HCT116 (cell line): ENCODE results near the gene SCN2A. TPM values are rescaled to one million over a fixed set of nuclear protein-coding genes. Genes with fewer than 3 reads are reported as not detected.

Source experiments
- ATAC-seq: fragments of 200-7000 bp; cut with Tn5 transposase; 2 replicates; pipeline ENCODE4 v1.9.1; 2020; ENCODE audit warnings: mild to moderate bottlenecking, moderate library complexity
- BruUV-seq: library from RNA; stranded (reverse); fragments of 400-500 nt; replicated peaks from 2 replicates; lab custom pipeline; 2021; lab: Mats Ljungman, UMichigan
- CTCF ChIA-PET: fragments of 300-600 bp; sonication (Branson Sonifier 250); formaldehyde crosslinking; loops from one replicate; lab custom pipeline; 2021; ENCODE audit warnings: antibody characterized with exemption; lab: Charles Lee
- POLR2A ChIA-PET: fragments of 300-600, 350-600 bp; sonication (Branson Sonifier 250); formaldehyde crosslinking; loops from one replicate; lab custom pipeline; 2021; ENCODE audit warnings: antibody characterized with exemption; lab: Charles Lee
- RAD21 ChIA-PET, 2 experiments: fragments of 300-600 bp; sonication (Branson Sonifier 250); formaldehyde crosslinking; loops; one replicate each; lab custom pipeline; 2023; ENCODE audit warnings: low total read pairs in 2 of 2; ENCODE audit not compliant: uncharacterized antibody in 2 of 2, unreplicated experiment in 2 of 2, low non-redundant PET in 1 of 2; lab: Charles Lee
- DNase-seq: peaks from one replicate; pipeline ENCODE4 v3.0.0-alpha.2; 2010; ENCODE audit warnings: low read depth, low spot score
- H2AFZ ChIP-seq: fragments of 200-600 bp; shearing (Covaris generic), sonication (generic); 2 replicates; pipeline ENCODE4 v1.6.1; 2017; ENCODE audit warnings: low read depth, mixed run types, mixed read lengths, antibody characterized with exemption, low read length; ENCODE audit not compliant: poor library complexity, severe bottlenecking
- H3K27ac ChIP-seq: 2 replicates; pipeline ENCODE4 v1.5.1; 2012; ENCODE audit warnings: low read depth, low read length
- H3K27me3 ChIP-seq: fragments of 200-600 bp; sonication (generic); 2 replicates; pipeline ENCODE4 v1.6.1; 2016; ENCODE audit warnings: mixed run types, low read length, mixed read lengths; ENCODE audit not compliant: insufficient read depth
- H3K36me3 ChIP-seq, 2 experiments: fragments of 200-500 bp in 1 of 2; fragments of 200-600 bp in 1 of 2; sonication (Bioruptor generic) in 1 of 2; sonication (generic) in 1 of 2; 2 replicates each; pipeline versions ENCODE4 v1.5.1 to v1.6.1; 2014 to 2016; ENCODE audit warnings: low read length in 2 of 2, inconsistent platforms in 1 of 2, mixed read lengths in 1 of 2, mixed run types in 1 of 2; ENCODE audit not compliant: insufficient read depth in 2 of 2, control insufficient read depth in 1 of 2
- H3K4me1 ChIP-seq, 2 experiments: fragments of 200-600 bp in 1 of 2; sonication (generic) in 1 of 2; 2 replicates each; pipeline versions ENCODE4 v1.5.1 to v1.6.1; 2012 to 2017; ENCODE audit warnings: low read length in 2 of 2, inconsistent platforms in 1 of 2, mild to moderate bottlenecking in 1 of 2, mixed read lengths in 1 of 2, mixed run types in 1 of 2, moderate library complexity in 1 of 2; ENCODE audit not compliant: insufficient read depth in 2 of 2, control insufficient read depth in 1 of 2
- H3K4me2 ChIP-seq: fragments of 200-600 bp; sonication (generic); 2 replicates; pipeline ENCODE4 v1.6.1; 2017; ENCODE audit warnings: mixed run types, low read length, mixed read lengths
- H3K4me3 ChIP-seq, 2 experiments: fragments of 200-600 bp in 1 of 2; sonication (generic) in 1 of 2; replicated peaks in 1 of 2; 2 replicates each; pipeline ENCODE4 v1.5.1; 2011 to 2016; ENCODE audit warnings: low read length in 2 of 2, control low read depth in 1 of 2, low read depth in 1 of 2, mild to moderate bottlenecking in 1 of 2, mixed read lengths in 1 of 2, mixed run types in 1 of 2
- H3K79me2 ChIP-seq: fragments of 200-600 bp; sonication (generic); 2 replicates; pipeline ENCODE4 v1.6.1; 2017; ENCODE audit warnings: mild to moderate bottlenecking, mixed run types, low read length, moderate library complexity, mixed read lengths; ENCODE audit not compliant: insufficient read depth
- H3K9ac ChIP-seq: fragments of 200-600 bp; sonication (generic); 2 replicates; pipeline ENCODE4 v1.6.1; 2016; ENCODE audit warnings: low read length, mixed read lengths
- H3K9me2 ChIP-seq: fragments of 200-600 bp; sonication (generic), shearing (Covaris generic); 2 replicates; pipeline ENCODE4 v1.6.1; 2017; ENCODE audit warnings: mixed run types, mild to moderate bottlenecking, moderate library complexity; ENCODE audit not compliant: insufficient read depth
- H3K9me3 ChIP-seq, 2 experiments: fragments of 200-500 bp in 1 of 2; fragments of 200-600 bp in 1 of 2; sonication (Bioruptor generic) in 1 of 2; sonication (generic) in 1 of 2; 2 replicates each; pipeline ENCODE4 v1.6.1; 2014 to 2017; ENCODE audit warnings: low read length in 2 of 2, mixed read lengths in 2 of 2, inconsistent platforms in 1 of 2, low read depth in 1 of 2, mild to moderate bottlenecking in 1 of 2, mixed run types in 1 of 2, moderate library complexity in 1 of 2; ENCODE audit not compliant: control insufficient read depth in 1 of 2, insufficient read depth in 1 of 2
- H4K20me1 ChIP-seq: fragments of 200-600 bp; sonication (generic), shearing (Covaris generic); 2 replicates; pipeline ENCODE4 v1.6.1; 2017; ENCODE audit warnings: mixed run types, mild to moderate bottlenecking, moderate library complexity; ENCODE audit not compliant: insufficient read depth
- ATF3 ChIP-seq: IDR thresholded peaks from 2 replicates; pipeline ENCODE4 v1.6.1; 2012
- CBX3 ChIP-seq: IDR thresholded peaks from 2 replicates; pipeline ENCODE4 v1.6.1; 2012; ENCODE audit warnings: low read depth
- CEBPB ChIP-seq: IDR thresholded peaks from 2 replicates; pipeline ENCODE4 v1.6.1; 2012; ENCODE audit warnings: low read depth
- CTCF ChIP-seq, 3 experiments: fragments of 200-600 bp in 1 of 3; sonication (generic) in 1 of 3; IDR thresholded peaks in 2 of 3; conservative IDR thresholded peaks in 1 of 3; 2 replicates each; pipeline ENCODE4 v1.5.1; 2012 to 2017; ENCODE audit warnings: low read depth in 2 of 3, low read length in 2 of 3, antibody characterized with exemption in 1 of 3, borderline replicate concordance in 1 of 3, control low read depth in 1 of 3, mild to moderate bottlenecking in 1 of 3, mixed read lengths in 1 of 3, mixed run types in 1 of 3, moderate library complexity in 1 of 3; ENCODE audit not compliant: insufficient read depth in 1 of 3
- EGR1 ChIP-seq: IDR thresholded peaks from 2 replicates; pipeline ENCODE4 v1.6.1; 2012; ENCODE audit warnings: low read depth
- ELF1 ChIP-seq: IDR thresholded peaks from 2 replicates; pipeline ENCODE4 v1.6.1; 2012; ENCODE audit warnings: low read depth, borderline replicate concordance
- EZH2 ChIP-seq: fragments of 200-600 bp; sonication (generic); IDR thresholded peaks from 2 replicates; pipeline ENCODE4 v1.6.1; 2017; ENCODE audit warnings: antibody characterized with exemption, mixed run types
- EZH2phosphoT487 ChIP-seq: fragments of 200-600 bp; IDR thresholded peaks from 2 replicates; pipeline ENCODE4 v1.6.1; 2018; ENCODE audit warnings: antibody characterized with exemption, borderline replicate concordance
- POLR2A ChIP-seq: IDR thresholded peaks from 2 replicates; pipeline ENCODE4 v1.7.0; 2011; ENCODE audit warnings: borderline replicate concordance; ENCODE audit not compliant: insufficient read depth, insufficient read length; ENCODE audit errors: extremely low read depth
- POLR2AphosphoS5 ChIP-seq: IDR thresholded peaks from 2 replicates; pipeline ENCODE4 v1.6.1; 2011; ENCODE audit warnings: mild to moderate bottlenecking, low read depth, low read length, moderate library complexity
- RAD21 ChIP-seq: IDR thresholded peaks from 2 replicates; pipeline ENCODE4 v1.6.1; 2012; ENCODE audit warnings: low read depth, mild to moderate bottlenecking
- TCF7L2 ChIP-seq: IDR thresholded peaks from 2 replicates; pipeline ENCODE4 v1.7.0; 2011; ENCODE audit warnings: borderline replicate concordance, inconsistent platforms; ENCODE audit not compliant: insufficient read depth, insufficient read length; ENCODE audit errors: extremely low read depth
- YY1 ChIP-seq: IDR thresholded peaks from 2 replicates; pipeline ENCODE4 v1.6.1; 2011; ENCODE audit warnings: low read length, low read depth, moderate library complexity, mild to moderate bottlenecking; ENCODE audit not compliant: insufficient replicate concordance; ENCODE audit errors: extremely low read depth
- ZBTB33 ChIP-seq: IDR thresholded peaks from 2 replicates; pipeline ENCODE4 v1.6.1; 2011; ENCODE audit warnings: mild to moderate bottlenecking, low read length, moderate library complexity; ENCODE audit not compliant: insufficient replicate concordance; ENCODE audit errors: extremely low read depth
- ZFX ChIP-seq: fragments of 450-650 bp; IDR thresholded peaks from 2 replicates; pipeline ENCODE4 v1.6.1; 2017
- ZNF274 ChIP-seq: fragments of 200-500 bp; sonication (Bioruptor generic); IDR thresholded peaks from 2 replicates; pipeline ENCODE4 v1.6.1; 2014; ENCODE audit warnings: mild to moderate bottlenecking, low read depth, low read length, inconsistent platforms
- intact Hi-C: fragments of 100-400 bp; cut with micrococcal nuclease; formaldehyde crosslinking; loops from 2 replicates; pipeline ENCODE4 v1.10.0; 2022
- total RNA-seq: library from RNA; stranded (reverse); gene quantifications from one replicate; pipeline ENCODE4 v1.2.1, GENCODE V29; 2021; ENCODE audit not compliant: unreplicated experiment

The SCN2A gene
- total RNA-seq, 1 experiment from 2014 or later: 0.25 TPM

- no peak for TF ChIP-seq CBX3
- TF ChIP-seq POLR2AphosphoS5: no peak
- no peak for TF ChIP-seq EZH2
- TF ChIP-seq TCF7L2: no peak
- no peak for TF ChIP-seq EZH2phosphoT487
- no peak for TF ChIP-seq ZFX
- no peak for TF ChIP-seq CTCF (IDR thresholded peaks at IDR 0.05 in 2 of 3, conservative IDR thresholded peaks at IDR 0.05 in 1 of 3; ENCODE audit: borderline replicate concordance in 1 of 3, insufficient read depth in 1 of 3, low read depth in 2 of 3, low read length in 2 of 3)
Measured at GRCh38 chr2:165435611-165436010, 196.4 kb downstream of the SCN2A start (continued).

- no peak overlapping the region for H3K4me2 ChIP-seq
- no peaks in the 10 kb centered on the region for H3K36me3 ChIP-seq
- no peaks in the 10 kb centered on the region for H3K9me3 ChIP-seq
- no peaks in the 10 kb centered on the region for H4K20me1 ChIP-seq
- no peaks in the 10 kb centered on the region for H3K79me2 ChIP-seq
- no peak for DNase-seq
- intact Hi-C loops: no loop called here
- no peak overlapping the region for H3K9ac ChIP-seq
- no peaks in the 10 kb centered on the region for H3K4me1 ChIP-seq
- RAD21 ChIA-PET: no interaction called here
- H3K27me3 ChIP-seq: no peaks in the 10 kb centered on the region
- H3K27ac ChIP-seq: no peak overlapping the region
- CTCF ChIA-PET: no interaction called here
- POLR2A ChIA-PET: no interaction called here
- no peak for ATAC-seq
- BruUV-seq: no TSS peak
- no peak overlapping the region for H3K4me3 ChIP-seq
- no peaks in the 10 kb centered on the region for H3K9me2 ChIP-seq
- H2AFZ ChIP-seq: no peak overlapping the region
- TF ChIP-seq ZNF274 (no peak), CBX3 (no peak), ZBTB33 (no peak), ELF1 (no peak), ATF3 (no peak), CTCF (IDR thresholded peaks at IDR 0.05 in 2 of 3, conservative IDR thresholded peaks at IDR 0.05 in 1 of 3; ENCODE audit: borderline replicate concordance in 1 of 3, insufficient read depth in 1 of 3, low read depth in 2 of 3, low read length in 2 of 3) (no peak), YY1 (no peak), EGR1 (no peak), TCF7L2 (no peak), CEBPB (no peak), ZFX (no peak), POLR2A (no peak), RAD21 (no peak), EZH2phosphoT487 (no peak)
Measured at GRCh38 chr2:165436559-165436958, 197.3 kb downstream of the SCN2A start.
